A549 (cell line): ENCODE measurements around the gene KLHDC3.

Experiments used
- CTCF ChIP-seq: fragments of >200 bp; sonication (Bioruptor Twin); formaldehyde crosslinking; IDR thresholded peaks from 3 replicates; pipeline ENCODE4 v1.5.1; 2016
- EP300 ChIP-seq, 2 experiments: fragments of >200 bp; sonication (Bioruptor Twin); formaldehyde crosslinking; IDR thresholded peaks; 2 replicates in 1 of 2; 3 replicates in 1 of 2; pipeline ENCODE4 v1.6.1; 2016 to 2017
- GATA3 ChIP-seq: IDR thresholded peaks from 2 replicates; pipeline ENCODE4 v1.6.1; 2012; ENCODE audit warnings: borderline replicate concordance
- MAFK ChIP-seq: fragments of 450-650 bp; IDR thresholded peaks from 2 replicates; pipeline ENCODE4 v1.6.1; 2014; ENCODE audit not compliant: partially characterized antibody
- MAZ ChIP-seq: fragments of 150-350 bp; IDR thresholded peaks from 2 replicates; pipeline ENCODE4 v1.6.1; 2014; ENCODE audit warnings: antibody characterized with exemption, low read depth, low read length, borderline replicate concordance
- MYC ChIP-seq: IDR thresholded peaks from 2 replicates; pipeline ENCODE4 v1.6.1; 2012; ENCODE audit warnings: mild to moderate bottlenecking, inconsistent platforms, low read length, improper control_type of control experiment, borderline replicate concordance
- POLR2A ChIP-seq: IDR thresholded peaks from 2 replicates; pipeline ENCODE4 v1.6.1; 2012; ENCODE audit warnings: mild to moderate bottlenecking, low read length
- RAD21 ChIP-seq, 2 experiments: fragments of >200 bp in 1 of 2; sonication (Bioruptor Twin) in 1 of 2; formaldehyde crosslinking in 1 of 2; IDR thresholded peaks in 1 of 2; conservative IDR thresholded peaks in 1 of 2; 2 replicates in 1 of 2; 3 replicates in 1 of 2; pipeline ENCODE4 v1.6.1; 2012 to 2018; ENCODE audit warnings: inconsistent platforms in 1 of 2
- RARB ChIP-seq: fragments of 250-450 bp; sonication (Bioruptor Pico); IDR thresholded peaks from 2 replicates; pipeline ENCODE4 v1.8.0; 2021; ENCODE audit warnings: mild to moderate bottlenecking, moderate library complexity
- RCOR1 ChIP-seq: fragments of 150-350 bp; IDR thresholded peaks from 2 replicates; pipeline ENCODE4 v1.6.1; 2014; ENCODE audit warnings: antibody characterized with exemption, low read length, low read depth
- SMC3 ChIP-seq: fragments of >200 bp; sonication (Bioruptor Twin); formaldehyde crosslinking; IDR thresholded peaks from 3 replicates; pipeline ENCODE4 v1.6.1; 2018; ENCODE audit warnings: inconsistent platforms
- USF2 ChIP-seq: fragments of 450-650 bp; IDR thresholded peaks from 2 replicates; pipeline ENCODE4 v1.6.1; 2014; ENCODE audit warnings: antibody characterized with exemption
- TF ChIP-seq, protein P1 (sequence below): IDR thresholded peaks from 2 replicates; pipeline ENCODE4 v1.6.1; 2012
- TF ChIP-seq, protein P2 (sequence below): IDR thresholded peaks from 2 replicates; pipeline ENCODE4 v1.6.1; 2012; ENCODE audit warnings: low read depth, borderline replicate concordance

GRCh38 chr6:43016943-43017334, 2.9 kb downstream of the KLHDC3 start:
- no peak for TF ChIP-seq CTCF
- TF ChIP-seq RAD21 (conservative IDR thresholded peaks at IDR 0.05 in 1 of 2, IDR thresholded peaks at IDR 0.05 in 1 of 2) = no peak
- no peak for TF ChIP-seq USF2
- no peak for TF ChIP-seq MAFK
- TF ChIP-seq, protein P1, sequence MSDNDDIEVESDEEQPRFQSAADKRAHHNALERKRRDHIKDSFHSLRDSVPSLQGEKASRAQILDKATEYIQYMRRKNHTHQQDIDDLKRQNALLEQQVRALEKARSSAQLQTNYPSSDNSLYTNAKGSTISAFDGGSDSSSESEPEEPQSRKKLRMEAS = no peak
- TF ChIP-seq RARB (CRISPR knock-in tag) = no peak
- TF ChIP-seq POLR2A = no peak
- no peak for TF ChIP-seq EP300 (IDR thresholded peaks at IDR 0.05)
- TF ChIP-seq GATA3 = no peak
- TF ChIP-seq, protein P2, sequence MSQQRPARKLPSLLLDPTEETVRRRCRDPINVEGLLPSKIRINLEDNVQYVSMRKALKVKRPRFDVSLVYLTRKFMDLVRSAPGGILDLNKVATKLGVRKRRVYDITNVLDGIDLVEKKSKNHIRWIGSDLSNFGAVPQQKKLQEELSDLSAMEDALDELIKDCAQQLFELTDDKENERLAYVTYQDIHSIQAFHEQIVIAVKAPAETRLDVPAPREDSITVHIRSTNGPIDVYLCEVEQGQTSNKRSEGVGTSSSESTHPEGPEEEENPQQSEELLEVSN = no peak
- TF ChIP-seq SMC3 = no peak
- no peak for TF ChIP-seq RCOR1
- TF ChIP-seq MYC = no peak
- no peak for TF ChIP-seq MAZ
